Measurements from ENCODE around the gene TENM3. TPM values are rescaled to one million over a fixed set of nuclear protein-coding genes. Genes with fewer than 3 reads are reported as not detected.

TENM3 gene
- total RNA-seq, 1 experiment from 2014 or later: 71.0 TPM

DNA sequence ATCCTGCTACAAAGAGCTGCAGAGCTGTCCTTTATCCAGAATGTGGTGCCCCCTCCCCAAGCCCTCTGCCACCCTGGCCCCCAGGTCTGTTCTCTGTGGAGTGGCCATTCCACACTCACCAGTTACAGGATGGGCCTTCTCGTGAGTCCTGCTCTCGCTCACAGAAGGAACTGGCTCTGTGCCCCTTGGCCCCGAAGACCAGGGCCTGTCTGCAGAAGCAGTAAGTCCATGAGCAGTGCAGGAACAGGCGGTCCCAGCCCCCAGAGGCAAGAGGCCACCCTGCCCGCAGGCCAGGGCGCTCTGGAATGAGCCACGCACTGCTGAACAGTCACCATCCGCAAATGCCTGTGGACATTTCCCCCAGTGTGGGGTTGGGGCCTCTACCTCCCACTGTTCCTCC, 581.8 kb downstream of the TENM3 start:
- DNase-seq (ENCODE audit: low spot score): no peak
- Mint-ChIP-seq H3K36me3 (no peaks in the 10 kb centered on the region), H3K4me3 (no peak overlapping the region), H3K9me3 (no peaks in the 10 kb centered on the region), H3K4me1 (peaks cover 21% of the 10 kb centered on the region), H3K27me3 (ENCODE audit: low read depth) (no peaks in the 10 kb centered on the region), H3K27ac (no peak overlapping the region)
- no peak for ATAC-seq
- CTCF ChIA-PET: no interaction called here
- TF ChIP-seq, protein P1, sequence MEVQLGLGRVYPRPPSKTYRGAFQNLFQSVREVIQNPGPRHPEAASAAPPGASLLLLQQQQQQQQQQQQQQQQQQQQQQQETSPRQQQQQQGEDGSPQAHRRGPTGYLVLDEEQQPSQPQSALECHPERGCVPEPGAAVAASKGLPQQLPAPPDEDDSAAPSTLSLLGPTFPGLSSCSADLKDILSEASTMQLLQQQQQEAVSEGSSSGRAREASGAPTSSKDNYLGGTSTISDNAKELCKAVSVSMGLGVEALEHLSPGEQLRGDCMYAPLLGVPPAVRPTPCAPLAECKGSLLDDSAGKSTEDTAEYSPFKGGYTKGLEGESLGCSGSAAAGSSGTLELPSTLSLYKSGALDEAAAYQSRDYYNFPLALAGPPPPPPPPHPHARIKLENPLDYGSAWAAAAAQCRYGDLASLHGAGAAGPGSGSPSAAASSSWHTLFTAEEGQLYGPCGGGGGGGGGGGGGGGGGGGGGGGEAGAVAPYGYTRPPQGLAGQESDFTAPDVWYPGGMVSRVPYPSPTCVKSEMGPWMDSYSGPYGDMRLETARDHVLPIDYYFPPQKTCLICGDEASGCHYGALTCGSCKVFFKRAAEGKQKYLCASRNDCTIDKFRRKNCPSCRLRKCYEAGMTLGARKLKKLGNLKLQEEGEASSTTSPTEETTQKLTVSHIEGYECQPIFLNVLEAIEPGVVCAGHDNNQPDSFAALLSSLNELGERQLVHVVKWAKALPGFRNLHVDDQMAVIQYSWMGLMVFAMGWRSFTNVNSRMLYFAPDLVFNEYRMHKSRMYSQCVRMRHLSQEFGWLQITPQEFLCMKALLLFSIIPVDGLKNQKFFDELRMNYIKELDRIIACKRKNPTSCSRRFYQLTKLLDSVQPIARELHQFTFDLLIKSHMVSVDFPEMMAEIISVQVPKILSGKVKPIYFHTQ (CRISPR knock-in tag; IDR thresholded peaks at IDR 0.05): no peak
- TF ChIP-seq, protein P2, sequence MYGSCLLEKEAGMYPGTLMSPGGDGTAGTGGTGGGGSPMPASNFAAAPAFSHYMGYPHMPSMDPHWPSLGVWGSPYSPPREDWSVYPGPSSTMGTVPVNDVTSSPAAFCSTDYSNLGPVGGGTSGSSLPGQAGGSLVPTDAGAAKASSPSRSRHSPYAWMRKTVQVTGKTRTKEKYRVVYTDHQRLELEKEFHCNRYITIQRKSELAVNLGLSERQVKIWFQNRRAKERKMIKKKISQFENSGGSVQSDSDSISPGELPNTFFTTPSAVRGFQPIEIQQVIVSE (CRISPR knock-in tag; IDR thresholded peaks at IDR 0.05; ENCODE audit: borderline replicate concordance): no peak
- no peak for TF ChIP-seq TCF7 (CRISPR knock-in tag; IDR thresholded peaks at IDR 0.05; ENCODE audit: low read depth)
- TF ChIP-seq, protein P3, sequence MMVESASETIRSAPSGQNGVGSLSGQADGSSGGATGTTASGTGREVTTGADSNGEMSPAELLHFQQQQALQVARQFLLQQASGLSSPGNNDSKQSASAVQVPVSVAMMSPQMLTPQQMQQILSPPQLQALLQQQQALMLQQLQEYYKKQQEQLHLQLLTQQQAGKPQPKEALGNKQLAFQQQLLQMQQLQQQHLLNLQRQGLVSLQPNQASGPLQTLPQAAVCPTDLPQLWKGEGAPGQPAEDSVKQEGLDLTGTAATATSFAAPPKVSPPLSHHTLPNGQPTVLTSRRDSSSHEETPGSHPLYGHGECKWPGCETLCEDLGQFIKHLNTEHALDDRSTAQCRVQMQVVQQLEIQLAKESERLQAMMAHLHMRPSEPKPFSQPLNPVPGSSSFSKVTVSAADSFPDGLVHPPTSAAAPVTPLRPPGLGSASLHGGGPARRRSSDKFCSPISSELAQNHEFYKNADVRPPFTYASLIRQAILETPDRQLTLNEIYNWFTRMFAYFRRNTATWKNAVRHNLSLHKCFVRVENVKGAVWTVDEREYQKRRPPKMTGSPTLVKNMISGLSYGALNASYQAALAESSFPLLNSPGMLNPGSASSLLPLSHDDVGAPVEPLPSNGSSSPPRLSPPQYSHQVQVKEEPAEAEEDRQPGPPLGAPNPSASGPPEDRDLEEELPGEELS (CRISPR knock-in tag; IDR thresholded peaks at IDR 0.05): no peak
- TF ChIP-seq ZNF232 (CRISPR knock-in tag; IDR thresholded peaks at IDR 0.05): no peak
- TF ChIP-seq TEAD1 (CRISPR knock-in tag; IDR thresholded peaks at IDR 0.05): no peak
- TF ChIP-seq KAT7 (CRISPR knock-in tag; IDR thresholded peaks at IDR 0.05; ENCODE audit: borderline replicate concordance): no peak
- no peak for TF ChIP-seq ZNF138 (CRISPR knock-in tag; conservative IDR thresholded peaks at IDR 0.05)
- TF ChIP-seq MYBL2 (CRISPR knock-in tag; IDR thresholded peaks at IDR 0.05): no peak
- TF ChIP-seq, protein P4, sequence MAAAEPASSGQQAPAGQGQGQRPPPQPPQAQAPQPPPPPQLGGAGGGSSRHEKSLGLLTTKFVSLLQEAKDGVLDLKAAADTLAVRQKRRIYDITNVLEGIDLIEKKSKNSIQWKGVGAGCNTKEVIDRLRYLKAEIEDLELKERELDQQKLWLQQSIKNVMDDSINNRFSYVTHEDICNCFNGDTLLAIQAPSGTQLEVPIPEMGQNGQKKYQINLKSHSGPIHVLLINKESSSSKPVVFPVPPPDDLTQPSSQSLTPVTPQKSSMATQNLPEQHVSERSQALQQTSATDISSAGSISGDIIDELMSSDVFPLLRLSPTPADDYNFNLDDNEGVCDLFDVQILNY (CRISPR knock-in tag; IDR thresholded peaks at IDR 0.05): no peak
- TF ChIP-seq RELA (CRISPR knock-in tag; IDR thresholded peaks at IDR 0.05; ENCODE audit: borderline replicate concordance): no peak
- TF ChIP-seq IRF2 (CRISPR knock-in tag; IDR thresholded peaks at IDR 0.05; ENCODE audit: borderline replicate concordance, low read depth): no peak
- no peak for TF ChIP-seq JAZF1 (CRISPR knock-in tag; IDR thresholded peaks at IDR 0.05)
- POLR2A ChIA-PET: no interaction called here

DNA sequence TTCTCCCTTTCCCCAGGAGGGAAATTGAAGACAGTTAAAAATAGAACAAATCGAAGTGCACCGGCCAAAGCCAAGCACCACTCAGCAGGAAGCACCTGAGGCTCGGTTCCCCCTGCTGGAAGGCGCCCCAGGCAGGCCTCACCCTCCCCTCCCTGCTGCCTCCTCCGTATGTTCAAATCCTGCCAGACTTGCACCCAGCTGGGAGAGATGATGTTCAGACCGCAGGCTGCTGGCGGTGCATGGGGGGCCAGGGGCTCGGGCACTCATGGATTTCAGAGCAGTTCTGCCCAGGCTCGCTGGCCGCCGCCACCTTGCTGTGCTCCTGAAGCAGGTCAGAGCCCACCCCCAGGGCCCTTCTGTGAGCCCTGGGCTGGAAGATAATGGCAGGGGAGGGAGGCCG, 582.6 kb downstream of the TENM3 start:
- POLR2A ChIA-PET: no interaction called here
- DNase-seq (ENCODE audit: low spot score): no peak

DNA sequence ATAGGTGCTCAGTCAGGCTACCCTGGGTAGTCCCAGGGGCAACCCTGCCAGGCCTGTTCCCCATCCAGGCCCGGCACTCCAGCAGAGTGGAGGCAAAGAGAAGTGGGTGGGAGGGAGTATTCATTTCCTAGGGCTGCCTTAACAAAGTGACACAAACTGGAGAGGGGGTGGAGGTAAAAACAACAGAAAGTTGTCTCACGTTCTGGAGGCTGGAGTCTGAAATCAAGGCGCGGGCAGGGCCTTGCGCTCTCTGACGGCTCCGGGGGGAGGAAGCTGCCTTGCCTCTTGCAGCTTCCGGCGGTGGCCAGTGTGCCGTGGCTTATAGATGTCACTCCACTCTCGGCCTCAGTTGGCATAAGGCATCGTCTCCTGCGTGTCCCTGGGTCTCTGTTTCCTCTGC, 583.2 kb downstream of the TENM3 start:
- Mint-ChIP-seq H3K9me3 (peaks cover 6% of the 10 kb centered on the region; the same call in 1 of the 2 replicates), H3K27ac (no peak overlapping the region), H3K27me3 (ENCODE audit: low read depth) (no peaks in the 10 kb centered on the region), H3K36me3 (no peaks in the 10 kb centered on the region), H3K4me3 (no peak overlapping the region), H3K4me1 (peaks cover 21% of the 10 kb centered on the region)
- ATAC-seq (no peak), DNase-seq (ENCODE audit: low spot score) (no peak)
- TF ChIP-seq MYBL2 (CRISPR knock-in tag; IDR thresholded peaks at IDR 0.05) (no peak), ESRRA (CRISPR knock-in tag; IDR thresholded peaks at IDR 0.05; ENCODE audit: borderline replicate concordance) (no peak), JAZF1 (CRISPR knock-in tag; IDR thresholded peaks at IDR 0.05) (no peak), TCF7 (CRISPR knock-in tag; IDR thresholded peaks at IDR 0.05; ENCODE audit: low read depth) (no peak), NR2C2 (CRISPR knock-in tag; IDR thresholded peaks at IDR 0.05) (no peak)
- TF ChIP-seq, protein P5, sequence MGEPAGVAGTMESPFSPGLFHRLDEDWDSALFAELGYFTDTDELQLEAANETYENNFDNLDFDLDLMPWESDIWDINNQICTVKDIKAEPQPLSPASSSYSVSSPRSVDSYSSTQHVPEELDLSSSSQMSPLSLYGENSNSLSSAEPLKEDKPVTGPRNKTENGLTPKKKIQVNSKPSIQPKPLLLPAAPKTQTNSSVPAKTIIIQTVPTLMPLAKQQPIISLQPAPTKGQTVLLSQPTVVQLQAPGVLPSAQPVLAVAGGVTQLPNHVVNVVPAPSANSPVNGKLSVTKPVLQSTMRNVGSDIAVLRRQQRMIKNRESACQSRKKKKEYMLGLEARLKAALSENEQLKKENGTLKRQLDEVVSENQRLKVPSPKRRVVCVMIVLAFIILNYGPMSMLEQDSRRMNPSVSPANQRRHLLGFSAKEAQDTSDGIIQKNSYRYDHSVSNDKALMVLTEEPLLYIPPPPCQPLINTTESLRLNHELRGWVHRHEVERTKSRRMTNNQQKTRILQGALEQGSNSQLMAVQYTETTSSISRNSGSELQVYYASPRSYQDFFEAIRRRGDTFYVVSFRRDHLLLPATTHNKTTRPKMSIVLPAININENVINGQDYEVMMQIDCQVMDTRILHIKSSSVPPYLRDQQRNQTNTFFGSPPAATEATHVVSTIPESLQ (CRISPR knock-in tag; IDR thresholded peaks at IDR 0.05): no peak
- TF ChIP-seq, protein P6, sequence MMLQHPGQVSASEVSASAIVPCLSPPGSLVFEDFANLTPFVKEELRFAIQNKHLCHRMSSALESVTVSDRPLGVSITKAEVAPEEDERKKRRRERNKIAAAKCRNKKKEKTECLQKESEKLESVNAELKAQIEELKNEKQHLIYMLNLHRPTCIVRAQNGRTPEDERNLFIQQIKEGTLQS (CRISPR knock-in tag; conservative IDR thresholded peaks at IDR 0.05): no peak
- TF ChIP-seq, protein P7, sequence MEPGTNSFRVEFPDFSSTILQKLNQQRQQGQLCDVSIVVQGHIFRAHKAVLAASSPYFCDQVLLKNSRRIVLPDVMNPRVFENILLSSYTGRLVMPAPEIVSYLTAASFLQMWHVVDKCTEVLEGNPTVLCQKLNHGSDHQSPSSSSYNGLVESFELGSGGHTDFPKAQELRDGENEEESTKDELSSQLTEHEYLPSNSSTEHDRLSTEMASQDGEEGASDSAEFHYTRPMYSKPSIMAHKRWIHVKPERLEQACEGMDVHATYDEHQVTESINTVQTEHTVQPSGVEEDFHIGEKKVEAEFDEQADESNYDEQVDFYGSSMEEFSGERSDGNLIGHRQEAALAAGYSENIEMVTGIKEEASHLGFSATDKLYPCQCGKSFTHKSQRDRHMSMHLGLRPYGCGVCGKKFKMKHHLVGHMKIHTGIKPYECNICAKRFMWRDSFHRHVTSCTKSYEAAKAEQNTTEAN (CRISPR knock-in tag; IDR thresholded peaks at IDR 0.05): no peak
- TF ChIP-seq, protein P2 (CRISPR knock-in tag; IDR thresholded peaks at IDR 0.05; ENCODE audit: borderline replicate concordance): no peak
- ChIA-PET CTCF (no interaction called here), POLR2A (no interaction called here)

More for the DNA sequence above, 582.6 kb downstream of the TENM3 start:
- peak; percentile 20; the same call in 1 of the 2 replicates for TF ChIP-seq ZNF423 (CRISPR knock-in tag; IDR thresholded peaks at IDR 0.05)
- no peak for TF ChIP-seq NFATC4 (CRISPR knock-in tag; IDR thresholded peaks at IDR 0.05)
- H3K27me3 Mint-ChIP-seq (ENCODE audit: low read depth): no peaks in the 10 kb centered on the region
- CTCF ChIA-PET: no interaction called here
- ATAC-seq: peak; percentile 31
- peaks cover 21% of the 10 kb centered on the region for H3K4me1 Mint-ChIP-seq
- 0 out of 2 replicates have a peak, but pooled peaks cover under 1% of the 10 kb centered on the region for H3K9me3 Mint-ChIP-seq
- no peak overlapping the region for H3K27ac Mint-ChIP-seq
- H3K36me3 Mint-ChIP-seq: no peaks in the 10 kb centered on the region
- no peak overlapping the region for H3K4me3 Mint-ChIP-seq
